ENCODE results near the gene FCN1.

The FCN1 gene

DNA sequence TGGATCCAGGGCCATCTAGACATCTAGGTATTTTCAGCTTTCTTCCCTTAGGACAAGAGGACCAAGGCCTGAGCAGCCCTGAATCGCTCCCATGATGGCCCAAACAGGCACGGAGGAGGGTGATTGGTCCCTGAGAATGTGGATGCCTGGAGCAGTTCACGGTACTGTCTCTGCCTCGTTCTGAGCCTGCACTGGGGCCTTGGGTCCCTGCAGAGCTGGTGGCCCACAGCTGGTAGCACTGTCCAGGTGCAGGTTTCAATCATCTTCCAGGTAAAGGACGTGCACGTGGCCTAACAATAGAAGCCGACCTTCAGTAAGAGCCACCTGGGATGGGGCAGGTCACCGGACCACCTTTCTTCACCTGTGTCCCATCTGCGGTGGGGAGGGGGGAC is 19.4 kb upstream of the FCN1 start:
- no peak for DNase-seq (ENCODE audit: low read depth)

DNA sequence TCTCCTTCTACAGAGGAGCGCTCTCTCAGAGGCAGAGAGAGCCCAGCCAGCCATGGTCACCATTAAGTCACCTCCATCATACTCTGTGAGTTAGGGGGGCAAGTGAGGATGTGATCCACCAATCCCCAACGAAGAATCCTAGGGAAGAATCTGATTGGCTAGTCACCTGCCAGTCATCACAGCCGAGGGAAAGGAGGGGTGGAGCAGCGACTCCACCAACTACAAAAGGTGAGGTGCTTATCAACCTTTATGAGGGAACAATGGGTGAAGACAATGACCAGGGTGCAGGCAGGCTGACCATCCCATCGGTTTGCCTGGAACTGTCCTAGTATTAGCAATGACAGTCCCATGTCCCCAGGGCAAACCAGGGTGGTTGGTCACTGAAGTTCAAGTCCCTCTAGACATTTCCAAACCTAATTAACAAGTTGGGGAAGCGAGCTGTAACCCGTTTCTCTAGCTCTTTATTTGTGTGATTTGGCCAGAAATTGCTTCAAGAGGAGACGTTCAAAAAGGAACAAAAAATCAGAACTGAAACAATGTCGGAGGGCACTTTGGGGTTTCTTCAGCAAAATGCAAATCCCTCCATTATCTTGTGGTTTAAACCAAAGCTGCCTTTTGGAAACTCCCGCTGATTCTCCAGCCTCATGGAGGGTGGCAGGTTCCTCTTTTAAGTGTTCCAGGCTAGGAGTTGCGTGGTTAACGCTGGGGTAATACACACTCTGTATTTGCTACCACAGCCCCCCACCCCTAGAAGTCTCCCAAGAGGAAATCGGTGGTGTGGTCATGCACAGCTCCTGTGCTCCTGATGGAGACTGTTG is 18.8 kb upstream of the FCN1 start:
- DNase-seq (ENCODE audit: low read depth), result no peak

DNA sequence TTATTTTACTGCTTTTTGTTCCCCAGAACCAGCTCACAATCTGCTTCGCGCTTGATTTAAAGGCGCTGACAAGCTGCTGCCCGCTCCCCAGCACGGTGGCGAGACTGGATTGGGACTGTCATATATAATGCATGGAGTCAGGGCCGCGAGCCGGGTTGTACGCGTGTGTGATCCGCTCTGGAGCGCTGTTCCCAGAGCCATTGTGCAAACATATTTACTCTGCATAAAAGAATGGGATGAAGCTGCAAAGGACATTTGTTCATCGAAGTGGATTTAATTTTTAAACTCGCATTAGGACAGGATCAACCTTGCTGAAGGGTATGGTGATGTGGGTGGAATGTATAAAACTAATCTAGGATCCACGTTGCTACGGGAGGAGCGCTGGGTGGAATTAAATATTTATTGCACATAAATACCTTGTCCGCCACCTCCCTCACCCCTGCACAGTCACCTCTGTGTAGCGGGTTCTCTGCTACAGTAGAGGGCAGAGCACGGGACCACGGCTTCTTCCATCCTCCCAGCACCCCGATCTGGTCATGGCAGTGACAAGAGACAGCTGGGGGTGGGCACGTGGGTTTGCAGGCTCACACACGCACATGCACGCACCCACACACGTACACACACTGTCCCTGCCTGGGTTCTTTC is 18.1 kb upstream of the FCN1 start:
- DNase-seq (ENCODE audit: low read depth), result no peak

DNA sequence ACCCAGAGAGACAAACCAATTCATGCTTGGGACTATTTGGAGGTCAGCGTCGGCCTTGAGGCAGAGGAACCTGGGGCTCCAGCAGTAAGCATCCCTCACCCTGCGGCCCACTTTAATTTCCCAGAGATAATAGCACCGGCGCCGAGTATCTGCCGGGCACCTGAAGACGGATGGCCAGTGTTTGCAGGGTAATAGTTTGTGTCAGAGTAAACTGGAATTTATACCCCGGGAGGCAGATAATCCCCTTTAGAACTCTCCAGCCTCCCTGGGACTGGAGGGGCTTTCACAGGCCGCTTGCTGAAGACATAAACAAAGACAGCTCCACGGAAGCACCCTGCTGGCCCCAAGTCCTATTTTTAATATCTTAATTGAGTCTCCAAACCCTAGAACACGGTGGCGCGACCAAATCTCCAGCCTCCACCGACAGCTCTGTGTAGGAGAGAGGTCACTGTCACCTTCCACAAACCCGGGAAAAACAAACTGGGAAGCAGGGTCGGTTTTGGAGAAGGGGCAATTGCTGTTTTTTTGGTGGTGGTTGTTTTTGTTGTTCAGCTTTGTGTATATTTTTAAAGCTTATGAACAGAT is 17.4 kb upstream of the FCN1 start:
- no peak for DNase-seq (ENCODE audit: low read depth)

DNA sequence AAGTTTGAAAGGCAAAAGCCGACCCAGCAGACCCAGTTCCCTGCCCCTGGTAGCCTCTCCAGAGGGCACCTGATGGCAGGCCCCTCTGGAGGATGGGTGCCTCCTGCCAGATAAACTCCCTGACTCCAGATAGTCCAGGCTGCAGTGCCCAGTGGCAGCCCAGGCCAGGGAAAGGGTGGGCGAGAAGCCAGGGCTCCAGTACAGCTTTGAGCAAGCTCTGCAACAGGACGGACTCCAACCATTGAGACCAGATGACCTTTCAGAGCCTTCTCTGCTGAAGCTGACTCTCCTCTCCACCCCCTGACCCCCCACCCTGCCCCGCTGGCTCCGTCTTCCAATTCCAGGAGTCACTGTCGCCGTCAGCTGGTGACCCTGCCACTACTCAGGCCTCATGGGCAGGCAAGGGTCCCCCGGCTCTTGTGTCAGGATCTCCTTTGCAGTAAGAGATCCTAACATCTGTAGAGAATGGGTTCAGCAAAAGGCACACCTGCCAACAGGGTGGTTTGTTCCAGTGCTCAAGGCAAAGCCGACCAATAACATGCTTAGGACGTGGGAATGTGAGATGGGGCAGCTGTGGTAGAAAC is 15.5 kb upstream of the FCN1 start:
- no peak for DNase-seq (ENCODE audit: low read depth)

DNA sequence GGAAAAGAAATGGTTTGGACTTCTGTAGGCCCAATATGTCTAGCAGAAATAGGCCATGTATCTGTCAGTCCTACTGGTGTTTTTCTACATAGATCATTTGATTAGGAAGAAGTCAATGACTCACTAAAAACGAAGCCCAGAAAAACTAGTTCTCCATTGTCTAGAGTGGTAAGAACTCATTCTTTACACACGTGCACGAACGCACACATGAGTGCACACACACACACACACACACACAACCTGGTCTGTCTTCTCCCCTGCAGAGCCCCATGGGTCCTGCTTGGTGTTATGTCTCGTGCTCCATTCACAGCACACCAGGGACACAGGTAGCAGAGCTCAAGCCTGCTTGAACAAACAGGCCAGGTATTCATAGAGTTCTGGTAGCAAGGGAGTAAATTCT is 14.9 kb upstream of the FCN1 start:
- no peak for DNase-seq (ENCODE audit: low read depth)

DNA sequence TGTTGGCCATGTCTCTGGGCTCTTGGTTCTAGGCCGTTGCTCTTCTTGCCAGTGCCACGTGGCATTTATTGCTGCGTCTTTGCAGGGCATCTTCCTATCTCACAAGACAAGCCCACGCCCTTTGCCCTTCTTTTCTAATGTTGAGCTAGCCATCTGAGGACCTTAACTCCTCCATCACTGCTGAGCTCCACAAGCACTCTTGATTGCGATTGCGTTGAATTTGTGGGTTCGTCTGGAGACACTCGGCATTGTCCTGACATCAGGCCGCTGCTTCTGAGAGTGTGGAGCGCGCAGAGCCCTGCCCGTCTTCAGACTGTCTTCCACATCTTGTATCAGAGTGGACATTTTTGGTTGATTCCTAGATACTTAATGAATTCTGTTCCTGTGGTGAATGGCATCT is 14.5 kb upstream of the FCN1 start:
- no peak for DNase-seq (ENCODE audit: low read depth)

DNA sequence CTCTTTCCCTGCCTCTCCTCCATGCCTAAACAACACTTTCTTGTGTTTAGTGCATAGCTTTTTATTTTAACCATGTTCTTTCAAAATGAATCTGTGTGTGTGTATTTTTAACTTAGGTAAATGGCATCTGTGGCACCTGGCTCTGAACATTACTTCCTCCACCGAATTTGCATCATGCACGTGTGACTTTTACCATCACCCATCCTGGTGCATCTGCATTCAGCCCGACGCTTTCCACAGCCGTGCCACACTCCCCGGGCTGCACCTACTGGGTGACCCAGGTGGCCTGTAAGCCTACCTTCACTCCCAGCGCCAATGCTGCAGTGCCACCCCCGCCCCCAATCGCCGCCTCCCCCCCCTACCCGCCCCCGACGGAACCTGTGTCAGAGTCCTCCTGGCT is 12.7 kb upstream of the FCN1 start:
- DNase-seq (ENCODE audit: low read depth), result no peak

DNA sequence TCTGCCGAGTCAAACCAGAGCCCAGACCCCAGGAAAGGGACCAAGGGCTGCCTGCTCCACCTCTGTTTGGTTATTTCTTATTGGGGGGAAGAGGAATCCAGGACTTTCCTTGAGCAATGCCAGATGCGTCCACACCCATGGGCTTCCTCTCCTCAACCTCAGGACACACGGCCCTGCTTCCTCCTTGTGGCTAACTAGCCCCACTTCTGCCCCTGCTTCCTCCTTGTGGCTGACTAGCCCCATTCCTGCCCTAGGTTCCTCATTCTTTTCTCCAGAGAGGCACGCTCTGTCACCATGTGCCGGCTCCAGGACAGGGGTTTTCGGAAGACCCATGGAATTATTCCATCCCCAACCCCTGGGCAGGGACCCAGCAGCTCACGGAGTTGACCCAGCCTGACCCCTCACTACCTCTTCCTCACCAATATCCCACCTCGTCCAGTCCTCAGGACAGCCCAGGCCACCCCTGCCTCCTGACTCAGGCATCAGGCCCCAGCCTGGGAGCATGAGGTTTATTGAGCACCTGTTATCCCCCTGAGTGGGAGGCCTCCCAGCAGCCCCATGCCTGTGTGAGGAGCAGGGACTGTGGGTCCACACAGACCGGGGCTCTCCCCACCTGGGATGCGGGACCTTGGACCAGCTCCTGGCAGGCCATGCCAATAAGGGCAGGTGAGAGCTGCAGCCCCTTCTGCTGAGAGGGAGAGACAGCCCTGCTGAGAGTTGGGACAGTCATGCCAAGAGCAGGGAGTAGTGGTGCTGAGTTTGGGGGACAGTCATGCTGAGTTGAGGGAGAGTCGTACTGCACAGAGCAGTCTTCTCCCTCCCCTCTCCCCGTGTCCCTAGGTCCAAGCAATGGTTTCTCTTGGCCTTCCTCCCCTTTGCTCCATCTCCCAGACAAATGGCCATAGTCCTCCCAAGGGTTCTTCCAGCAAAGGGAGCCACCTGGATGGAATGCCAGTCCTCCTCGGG is 11.8 kb upstream of the FCN1 start:
- no peak for DNase-seq (ENCODE audit: low read depth)

DNA sequence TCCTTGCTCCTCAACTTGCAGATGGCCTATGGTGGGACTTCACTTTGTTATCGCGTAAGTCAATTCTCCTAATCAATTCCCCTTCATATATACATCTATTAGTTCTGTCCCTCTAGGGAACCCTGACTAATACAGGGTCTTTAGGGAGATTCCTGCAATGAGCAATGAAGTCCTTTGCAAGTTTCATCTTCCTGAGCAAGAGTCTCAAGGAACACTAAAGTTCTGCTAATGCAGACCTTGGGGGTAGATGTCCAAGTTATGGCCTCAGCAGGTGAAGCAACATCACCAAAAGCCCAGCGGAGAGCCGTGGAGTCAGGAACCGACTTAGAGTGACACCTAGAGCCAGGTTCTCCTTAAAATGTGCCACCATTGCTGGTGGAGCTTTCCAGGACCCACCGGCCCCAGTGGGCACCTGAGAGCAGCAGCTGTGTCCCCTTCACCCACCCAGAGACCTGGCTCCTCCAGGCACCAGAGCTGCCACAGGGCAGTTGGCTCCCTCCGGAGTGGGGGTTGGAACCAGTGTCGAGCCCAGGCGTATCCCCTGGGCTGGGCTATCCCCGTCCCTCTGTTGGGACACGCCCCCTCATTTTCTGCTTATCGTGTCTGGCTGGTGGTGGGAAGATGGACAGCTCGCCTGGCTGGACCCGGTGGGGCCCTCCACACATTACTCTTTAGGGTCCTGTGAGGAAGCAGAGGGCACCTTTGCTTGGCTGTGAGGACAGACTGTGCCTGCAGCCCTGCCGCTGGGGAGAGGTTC is 10.9 kb upstream of the FCN1 start:
- DNase-seq (ENCODE audit: low read depth), result no peak

DNA sequence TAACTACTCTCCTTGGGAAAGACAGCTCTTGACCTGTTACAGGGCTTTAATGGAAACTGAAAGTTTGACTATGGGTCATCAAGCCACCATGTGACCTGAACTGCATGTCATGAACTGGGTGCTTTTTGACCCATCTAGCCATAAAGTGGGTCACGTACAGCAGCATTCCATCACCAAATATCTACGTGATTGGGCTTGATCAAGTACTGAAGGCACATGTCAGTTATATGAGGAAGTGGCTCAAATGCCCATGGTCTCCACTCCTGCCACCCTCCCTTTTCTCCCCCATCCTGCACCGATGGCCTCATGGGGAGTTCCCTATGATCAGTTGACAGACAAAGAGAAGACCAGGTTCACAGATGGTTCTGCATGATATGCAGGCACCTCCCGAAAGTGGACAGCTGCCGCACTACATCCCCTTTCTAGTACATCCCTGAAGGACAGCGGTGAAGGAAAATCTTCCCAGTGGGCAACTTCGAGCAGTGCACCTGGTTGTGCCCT is 7.3 kb upstream of the FCN1 start:
- DNase-seq (ENCODE audit: low read depth), result no peak

DNA sequence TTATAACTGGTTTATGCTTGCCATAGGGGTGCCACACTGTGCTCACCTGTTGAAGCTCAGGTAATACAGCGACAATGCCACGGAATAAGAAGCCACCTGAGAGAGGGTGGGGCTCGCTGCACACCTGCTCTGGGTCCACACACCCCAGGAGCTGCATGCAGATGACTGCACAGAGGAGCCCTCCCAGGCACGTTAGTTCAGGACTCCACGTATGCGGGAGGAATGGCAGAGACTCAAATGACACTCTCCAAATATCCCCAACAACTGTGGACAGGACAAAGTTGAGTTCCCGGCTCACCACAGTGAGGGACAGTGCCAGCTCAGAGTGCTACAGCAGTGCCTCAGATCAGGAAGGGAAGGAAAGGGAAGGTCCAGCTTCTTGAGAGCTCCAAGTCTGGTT is 5.8 kb upstream of the FCN1 start:
- DNase-seq (ENCODE audit: low read depth), result no peak

DNA sequence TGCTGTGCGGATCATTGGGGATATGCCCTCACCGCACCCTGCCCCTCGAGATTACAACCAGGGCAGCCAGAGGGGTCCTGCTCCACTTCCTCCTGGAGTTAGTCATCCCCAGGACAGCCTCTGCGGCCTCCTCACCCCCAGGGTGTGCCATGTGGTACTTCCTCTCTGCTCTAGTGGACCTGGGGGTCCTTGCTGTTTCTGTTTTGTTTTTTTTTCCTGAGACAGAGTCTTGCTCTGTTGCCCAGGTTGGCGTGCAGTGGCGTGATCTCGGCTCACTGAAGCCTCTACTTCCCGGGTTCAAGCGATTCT is 5.2 kb upstream of the FCN1 start:
- DNase-seq (ENCODE audit: low read depth), result no peak

DNA sequence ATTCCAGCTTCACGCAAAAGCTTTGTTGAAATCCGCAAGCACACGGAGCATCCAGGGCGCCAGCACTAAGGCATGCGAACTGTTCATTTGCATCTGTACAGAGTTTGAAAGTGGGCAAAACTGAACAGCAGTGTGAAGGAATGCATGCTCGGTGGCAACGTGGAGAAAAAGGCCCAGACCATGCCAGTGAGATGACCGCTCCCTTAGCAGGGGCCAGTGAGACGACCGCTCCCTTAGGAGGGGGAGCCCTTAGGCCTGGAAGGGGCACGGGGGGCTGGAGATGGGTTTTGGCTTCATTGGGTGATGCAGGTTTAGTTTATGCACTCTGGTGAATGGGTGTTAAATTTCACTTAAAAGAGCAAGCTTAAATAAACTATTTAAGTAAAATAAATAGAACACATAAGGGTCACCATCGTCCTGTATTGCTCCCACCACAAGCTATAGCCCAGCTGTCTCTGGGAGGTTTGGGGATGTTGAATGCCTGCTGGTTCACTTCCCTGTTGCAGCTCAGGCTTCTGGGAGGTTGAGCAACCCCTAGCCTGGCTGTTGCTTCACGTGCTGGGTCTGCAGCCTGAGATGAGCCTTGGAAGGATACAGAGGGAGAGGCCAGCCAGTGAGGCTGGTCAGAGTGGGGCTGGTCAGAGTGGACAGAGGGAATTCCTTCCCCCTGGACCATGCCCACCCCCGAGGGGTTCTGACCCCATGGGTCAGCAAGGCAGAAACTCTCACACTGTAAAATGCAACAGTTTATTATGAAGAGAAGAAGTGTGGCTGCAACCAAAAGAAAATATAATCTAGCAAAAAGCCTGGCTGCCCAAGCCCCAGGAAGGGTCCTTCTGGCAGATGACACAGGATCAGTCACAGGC is 4.6 kb upstream of the FCN1 start:
- DNase-seq (ENCODE audit: low read depth), result no peak

DNA sequence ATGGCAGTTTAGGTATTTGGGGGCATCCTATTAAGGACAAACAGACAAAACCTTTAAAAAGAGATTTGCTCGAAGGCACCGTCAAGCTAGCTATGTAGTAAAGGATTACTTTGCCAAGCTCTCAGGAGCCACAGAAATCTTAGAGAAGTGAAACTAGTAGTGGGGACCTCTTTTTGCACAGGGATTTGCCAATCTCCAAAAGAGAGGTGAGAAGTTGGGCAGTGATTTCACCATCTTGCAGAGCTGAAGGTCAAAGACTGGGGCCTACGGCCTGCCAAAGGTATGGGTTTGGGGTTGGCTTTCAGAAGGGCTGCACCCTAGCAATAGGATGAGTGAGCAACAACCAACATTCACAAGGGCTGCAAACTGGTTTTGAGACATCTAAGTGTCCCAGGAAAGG is 1.6 kb upstream of the FCN1 start:
- no peak for DNase-seq (ENCODE audit: low read depth)

DNA sequence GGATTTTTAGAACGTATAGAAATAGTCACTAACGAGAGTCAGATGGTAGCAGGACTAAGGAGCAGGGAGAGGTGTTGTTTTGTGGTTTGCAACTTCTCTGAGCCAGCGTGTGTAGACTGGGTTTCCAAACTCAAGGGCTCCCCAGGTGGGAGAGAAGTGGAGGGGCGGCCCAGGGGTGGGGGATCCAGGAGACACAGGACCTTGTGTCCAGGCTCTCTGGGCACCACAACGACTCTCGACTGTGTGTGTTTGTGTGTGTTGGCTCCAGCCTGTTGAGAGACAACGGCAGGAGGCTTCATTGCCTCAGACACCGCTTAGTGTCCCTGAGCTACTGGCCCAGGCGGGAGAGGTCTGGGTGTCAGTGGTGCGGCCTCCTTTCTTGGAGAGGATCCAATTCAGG is 934 bp upstream of the FCN1 start:
- no peak for DNase-seq (ENCODE audit: low read depth)

DNA sequence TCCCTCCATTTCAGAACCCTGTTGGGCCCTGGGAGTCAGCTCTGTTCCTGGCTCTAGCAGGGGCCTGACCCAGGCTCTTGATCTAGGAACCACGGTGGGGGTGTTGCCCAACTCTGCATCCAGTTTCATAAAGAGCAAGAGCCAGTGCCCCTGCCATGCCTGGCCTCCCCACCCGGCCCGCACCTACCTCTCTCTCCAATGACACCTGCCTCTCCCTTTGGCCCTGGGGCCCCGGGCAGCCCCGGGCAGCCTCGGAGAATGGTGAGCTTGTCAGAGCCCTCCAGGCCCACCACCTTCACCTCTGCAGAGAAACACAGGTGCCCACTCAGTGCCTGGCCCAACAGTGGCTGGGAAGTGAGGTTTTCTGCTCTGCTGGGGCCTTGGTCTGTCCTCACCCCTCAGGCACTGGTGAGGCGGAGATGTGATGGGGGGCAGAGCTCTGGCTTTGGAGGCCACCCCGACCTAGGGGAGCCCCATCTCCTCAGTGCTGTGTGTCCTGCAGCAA is 1.5 kb downstream of the FCN1 start:
- DNase-seq (ENCODE audit: low read depth), result no peak

DNA sequence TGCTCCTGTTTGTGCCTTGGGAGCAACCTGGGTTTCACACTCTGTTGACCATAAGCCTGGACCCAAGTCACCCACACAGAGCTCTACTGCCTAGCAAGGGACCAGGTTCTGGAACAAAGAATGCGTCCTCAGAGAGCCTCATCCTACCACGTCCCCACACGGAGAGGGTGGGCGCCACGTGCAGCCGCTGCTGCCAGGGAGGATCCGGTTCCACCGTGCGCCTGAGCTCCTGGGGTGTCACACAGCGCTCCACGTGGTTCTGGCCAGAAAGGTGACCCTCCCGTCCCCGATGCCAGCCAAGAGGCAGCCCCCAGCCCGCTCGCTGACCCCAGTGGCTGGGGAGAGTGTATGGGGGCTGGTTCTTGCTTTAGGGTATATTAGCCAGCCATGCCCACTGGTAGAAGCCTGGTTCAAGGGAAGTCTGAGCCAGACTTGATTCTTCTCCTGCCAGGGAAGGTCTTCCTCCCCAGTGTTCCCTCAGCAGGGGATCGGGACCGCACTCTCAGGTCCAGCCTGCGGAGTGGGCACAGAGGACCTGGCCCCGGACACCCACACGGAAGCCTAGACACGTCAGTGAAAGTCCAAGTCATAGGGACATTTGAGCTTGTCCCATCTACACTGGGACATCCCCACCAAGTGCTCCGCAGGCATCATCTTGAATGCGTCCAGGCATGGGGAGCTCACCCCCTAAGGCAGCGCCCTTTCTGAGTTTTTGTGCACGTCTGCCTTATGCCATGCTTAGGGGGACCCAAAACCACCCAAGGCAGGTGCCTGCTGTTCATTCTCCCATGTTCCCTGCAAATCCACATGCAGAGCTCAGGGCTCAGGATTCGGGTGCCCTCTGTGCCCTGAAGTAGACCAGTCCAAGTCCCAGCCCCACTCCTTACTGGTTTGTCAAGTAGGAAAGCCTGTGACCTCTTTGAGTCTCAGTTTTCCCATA is 2.4 kb downstream of the FCN1 start:
- DNase-seq (ENCODE audit: low read depth), result no peak

DNA sequence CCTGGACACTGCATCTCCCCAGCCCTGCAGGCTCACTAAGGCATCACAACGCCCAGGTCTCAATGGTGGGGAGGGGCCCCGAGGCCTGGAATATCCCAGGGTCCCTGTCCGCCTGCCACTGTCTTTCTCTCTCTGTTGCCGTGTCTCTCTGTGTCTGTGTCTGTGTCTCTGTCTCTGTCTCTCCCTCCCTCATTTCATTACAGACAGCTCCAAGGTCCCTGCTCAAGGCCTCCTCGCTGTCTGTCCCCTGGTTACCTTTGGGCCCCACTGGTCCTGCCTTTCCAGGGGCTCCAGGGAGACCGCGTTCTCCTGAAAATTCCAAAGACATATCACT is 3.2 kb downstream of the FCN1 start:
- no peak for DNase-seq (ENCODE audit: low read depth)
